ENCODE data around the gene MAMDC2.

DNA sequence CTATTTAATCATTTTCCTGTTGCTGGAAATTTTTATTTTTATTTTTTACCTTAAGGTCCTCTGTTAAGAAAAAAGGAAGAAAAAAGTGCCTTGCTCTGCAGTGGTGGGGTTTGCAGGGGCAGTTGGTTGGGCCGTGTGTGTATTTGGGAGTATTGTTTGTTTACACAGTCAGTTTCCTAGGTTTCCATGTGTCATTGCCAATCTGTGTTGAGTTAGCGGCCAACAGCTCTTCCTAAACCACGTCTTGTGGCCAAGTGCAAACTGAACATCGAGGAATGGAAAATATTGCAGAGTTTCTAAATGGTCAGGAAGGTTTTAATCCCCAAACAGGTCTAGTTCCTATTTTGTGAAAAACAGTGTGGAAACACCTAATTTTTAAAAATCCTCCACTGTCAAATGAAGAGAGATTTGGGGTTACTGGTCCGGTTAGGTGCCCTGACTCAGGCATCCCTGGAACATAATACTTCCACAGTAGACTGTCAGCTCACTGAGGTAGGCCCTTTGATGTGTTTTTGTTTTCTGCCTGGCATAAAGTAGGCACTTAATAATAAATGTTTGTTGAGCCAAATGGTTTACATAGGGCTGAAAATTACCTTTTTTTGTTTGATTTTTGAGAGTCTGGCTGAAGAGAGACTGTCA is 37.0 kb downstream of the MAMDC2 start:
- TF ChIP-seq POLR2AphosphoS5 (IDR thresholded peaks at IDR 0.05; ENCODE audit: borderline replicate concordance, low read depth, low read length) (no peak), EZH2 (IDR thresholded peaks at IDR 0.05) (no peak), FOXP2 (optimal IDR thresholded peaks at IDR 0.05; ENCODE audit: control extremely low read depth, extremely low read length, insufficient read depth) (no peak)

Measured in SK-N-MC (cell line).